Measurements from ENCODE around the gene CPEB3.
"Not testable (repeated sequence)": the region's sequence is repeated elsewhere in the genome, so short reads cannot be mapped to it uniquely, and the experiment has no call there.

Gene CPEB3

DNA sequence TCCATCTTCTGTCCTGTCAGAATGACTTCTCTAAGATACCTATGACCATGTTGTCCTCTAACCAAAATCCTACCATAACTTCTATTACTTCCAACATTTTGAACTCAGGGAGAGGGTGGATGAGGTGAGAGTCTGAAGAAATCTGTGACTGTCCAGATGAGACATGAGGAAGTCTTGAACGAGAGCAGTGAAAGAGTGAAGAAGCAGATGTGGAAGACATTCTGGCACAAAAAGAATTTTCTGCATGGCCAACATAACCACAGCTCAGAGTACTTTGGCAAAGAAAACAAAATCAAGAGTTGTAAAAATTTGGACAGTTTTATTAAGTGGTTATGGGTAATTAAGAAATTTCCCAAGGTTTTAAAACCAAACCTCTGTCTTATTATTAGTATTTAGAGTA lies 141.6 kb downstream of the CPEB3 start:
- in situ Hi-C loops (cut with HindIII; ENCODE audit: low sequenced_read_pairs): no loop called here

DNA sequence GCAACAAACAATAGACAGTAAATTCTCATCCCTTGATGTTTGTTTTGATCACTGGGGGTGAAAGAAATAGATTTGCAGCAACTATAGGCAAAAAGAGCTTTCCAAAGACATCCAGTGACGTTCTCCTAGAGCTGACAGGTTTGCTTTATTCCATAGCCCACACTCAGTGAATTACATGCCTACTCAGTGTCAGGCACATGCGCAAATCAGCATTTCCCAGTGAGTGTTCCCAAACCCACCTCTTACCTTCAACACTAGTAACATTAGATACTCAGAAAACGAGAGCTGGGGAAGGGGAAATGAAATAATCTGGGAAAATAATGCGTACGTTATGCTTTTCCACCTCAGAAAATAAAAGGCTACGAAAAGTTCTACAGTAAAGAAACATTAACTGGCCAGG lies 144.1 kb downstream of the CPEB3 start:
- in situ Hi-C loops (cut with HindIII; ENCODE audit: low sequenced_read_pairs): no loop called here

DNA sequence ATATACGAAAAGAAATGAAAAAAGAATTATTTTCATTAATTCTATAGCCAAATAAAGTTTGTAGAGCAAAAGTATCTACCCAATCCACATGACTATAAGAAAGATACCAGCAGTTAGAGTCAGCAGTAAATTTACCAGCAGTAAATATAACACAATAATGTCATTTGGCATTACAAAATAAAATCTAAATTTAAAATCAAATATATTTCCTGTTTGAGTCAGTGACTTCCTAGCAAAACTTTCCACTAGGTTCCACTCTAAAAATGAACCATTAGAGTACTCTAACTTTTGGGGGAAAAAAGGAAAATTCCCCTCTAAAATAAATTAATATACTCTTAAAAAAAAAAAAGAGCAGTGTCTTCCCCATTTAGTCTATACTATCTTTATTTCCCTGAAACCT lies 144.8 kb downstream of the CPEB3 start:
- in situ Hi-C loops (cut with HindIII; ENCODE audit: low sequenced_read_pairs): no loop called here

DNA sequence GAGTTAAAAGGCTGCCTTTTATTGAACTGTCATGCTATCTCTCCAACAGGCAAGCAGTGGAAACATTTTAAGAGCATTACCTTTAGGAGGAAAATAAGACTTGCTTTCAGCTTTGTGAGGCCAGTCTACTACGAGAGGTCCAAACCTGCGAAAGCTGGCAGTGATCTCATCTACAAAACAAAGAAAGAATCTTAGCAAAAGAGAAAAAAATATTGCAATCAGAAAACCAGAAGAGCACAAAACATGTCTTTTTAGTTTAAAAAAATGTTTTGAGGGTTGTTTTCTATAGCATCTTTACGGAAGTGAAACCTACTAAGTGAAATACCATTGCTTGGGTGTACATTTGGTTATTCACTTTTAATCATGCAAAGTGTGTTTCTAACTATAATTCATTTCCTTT lies 147.9 kb downstream of the CPEB3 start:
- in situ Hi-C loops (cut with HindIII; ENCODE audit: low sequenced_read_pairs): no loop called here

DNA sequence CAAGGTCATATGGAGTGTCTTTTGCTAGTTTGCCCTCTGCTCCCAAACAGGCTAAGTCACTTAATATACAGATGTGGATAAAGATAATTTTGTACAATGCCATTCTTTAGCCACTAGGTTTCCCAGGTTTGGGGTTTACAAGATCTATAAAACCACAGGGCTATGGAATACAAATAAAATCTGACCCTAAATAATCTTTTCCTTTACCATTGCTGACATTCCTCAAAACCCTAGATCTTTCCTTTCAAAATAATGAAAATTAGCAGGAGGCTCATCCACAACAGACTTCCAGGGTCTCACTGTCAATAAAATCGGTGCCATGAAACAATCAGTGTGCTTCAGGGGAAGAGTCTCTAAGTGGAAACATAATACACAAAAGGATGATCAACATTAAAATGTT lies 148.4 kb downstream of the CPEB3 start:
- in situ Hi-C loops (cut with HindIII; ENCODE audit: low sequenced_read_pairs): no loop called here

DNA sequence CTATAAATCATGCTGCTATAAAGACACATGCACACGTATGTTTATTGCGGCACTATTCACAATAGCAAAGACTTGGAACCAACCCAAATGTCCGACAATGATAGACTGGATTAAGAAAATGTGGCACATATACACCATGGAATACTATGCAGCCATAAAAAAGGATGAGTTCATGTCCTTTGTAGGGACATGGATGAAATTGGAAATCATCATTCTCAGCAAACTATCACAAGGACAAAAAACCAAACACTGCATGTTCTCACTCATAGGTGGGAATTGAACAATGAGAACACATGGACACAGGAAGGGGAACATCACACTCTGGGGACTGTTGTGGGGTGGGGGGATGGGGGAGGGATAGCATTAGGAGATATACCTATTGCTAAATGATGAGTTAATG lies 149.7 kb downstream of the CPEB3 start:
- in situ Hi-C loops (cut with HindIII; ENCODE audit: low sequenced_read_pairs): not testable (repeated sequence)

DNA sequence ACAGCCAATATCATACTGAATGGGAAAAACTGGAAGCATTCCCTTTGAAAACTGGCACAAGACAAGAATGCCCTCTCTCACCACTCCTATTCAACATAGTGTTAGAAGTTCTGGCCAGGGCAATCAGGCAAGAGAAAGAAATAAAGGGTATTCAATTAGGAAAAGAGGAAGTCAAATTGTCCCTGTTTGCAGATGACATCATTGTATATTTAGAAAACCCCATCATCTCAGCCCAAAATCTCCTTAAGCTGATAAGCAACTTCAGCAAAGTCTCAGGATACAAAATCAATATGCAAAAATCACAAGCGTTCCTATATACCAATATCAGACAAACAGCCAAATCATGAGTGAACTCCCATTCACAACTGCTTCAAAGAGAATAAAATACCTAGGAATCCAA lies 156.8 kb downstream of the CPEB3 start:
- in situ Hi-C loops (cut with HindIII; ENCODE audit: low sequenced_read_pairs): not testable (repeated sequence)

DNA sequence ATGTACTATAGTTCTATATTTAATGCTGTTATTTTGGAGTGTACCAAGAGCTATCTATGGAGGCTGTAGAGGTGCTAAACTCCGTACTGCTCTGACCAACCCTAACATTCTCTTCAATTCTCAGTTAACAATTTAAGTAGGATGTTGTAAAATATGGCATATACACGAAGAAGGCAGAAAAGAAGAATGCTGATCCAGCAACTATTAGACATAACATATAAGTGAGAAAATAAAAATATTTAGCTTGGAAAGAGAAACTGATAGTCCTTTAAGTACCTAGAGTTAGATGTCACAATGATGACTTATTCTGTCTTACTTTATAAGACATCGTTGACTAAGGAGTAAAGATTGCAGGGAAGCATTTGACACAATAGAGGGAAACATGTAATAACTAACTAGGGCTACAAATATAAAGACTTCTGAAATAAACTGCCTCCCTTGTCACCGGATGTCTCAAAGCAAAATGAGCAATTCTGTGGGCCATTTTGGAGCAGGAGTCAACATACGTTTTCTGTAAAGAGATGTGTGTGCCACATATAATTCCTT lies 159.5 kb downstream of the CPEB3 start:
- in situ Hi-C loops (cut with HindIII; ENCODE audit: low sequenced_read_pairs): no loop called here

DNA sequence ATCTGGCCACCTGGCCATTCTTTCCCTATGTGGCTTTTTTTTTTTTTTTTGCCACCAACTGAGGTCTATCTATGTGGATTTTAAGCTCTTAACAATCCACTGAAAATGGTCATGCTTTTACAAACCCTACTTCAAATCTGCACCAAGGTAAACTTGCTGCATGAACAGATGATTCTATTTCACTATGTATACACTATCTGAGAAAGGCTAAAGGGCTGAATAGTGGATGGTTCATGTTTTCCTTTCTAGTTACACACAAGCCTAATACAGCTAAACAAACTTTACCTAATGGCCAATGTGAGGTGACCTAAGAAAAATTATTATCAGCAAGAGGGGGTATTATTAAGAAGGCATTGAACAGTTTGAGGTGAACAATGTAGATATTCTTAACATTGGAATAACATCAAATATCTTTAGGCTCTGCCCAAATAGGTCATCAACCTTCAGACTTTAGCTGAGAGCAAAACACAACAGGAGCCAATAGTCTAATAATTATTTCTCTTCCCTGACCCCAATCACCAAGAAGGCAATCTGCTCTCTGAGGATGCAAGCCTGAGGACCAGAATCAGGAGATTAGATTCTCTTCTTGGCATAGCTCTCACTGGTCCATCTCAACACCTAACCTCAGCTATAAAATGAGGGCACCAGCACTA lies 160.1 kb downstream of the CPEB3 start:
- in situ Hi-C loops (cut with HindIII; ENCODE audit: low sequenced_read_pairs): no loop called here

DNA sequence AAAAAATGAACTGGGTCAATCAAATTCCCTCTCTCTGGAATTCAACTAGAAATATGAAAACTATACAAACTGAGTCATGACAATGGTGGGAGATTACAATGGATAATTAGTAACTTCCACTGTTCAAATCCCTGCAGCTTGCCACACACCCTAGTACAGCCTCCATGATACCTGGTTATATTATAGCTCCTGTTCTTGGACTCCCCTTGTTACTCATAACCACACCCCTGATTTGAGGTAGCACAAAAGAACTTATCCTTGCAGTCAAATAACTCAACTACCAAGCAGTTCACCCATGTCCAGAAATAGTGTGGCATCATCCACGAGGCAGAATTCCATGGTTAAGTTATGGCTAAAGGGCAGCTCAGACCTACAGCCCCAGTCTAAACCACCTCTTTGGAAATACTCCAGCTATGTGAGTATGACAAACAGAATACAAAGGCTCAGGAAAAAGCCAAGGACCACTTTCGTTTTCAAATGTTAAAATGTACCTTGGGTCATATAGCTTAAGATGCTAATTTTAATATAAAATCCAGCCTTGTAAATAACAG lies 164.7 kb downstream of the CPEB3 start:
- in situ Hi-C loops (cut with HindIII; ENCODE audit: low sequenced_read_pairs): no loop called here

DNA sequence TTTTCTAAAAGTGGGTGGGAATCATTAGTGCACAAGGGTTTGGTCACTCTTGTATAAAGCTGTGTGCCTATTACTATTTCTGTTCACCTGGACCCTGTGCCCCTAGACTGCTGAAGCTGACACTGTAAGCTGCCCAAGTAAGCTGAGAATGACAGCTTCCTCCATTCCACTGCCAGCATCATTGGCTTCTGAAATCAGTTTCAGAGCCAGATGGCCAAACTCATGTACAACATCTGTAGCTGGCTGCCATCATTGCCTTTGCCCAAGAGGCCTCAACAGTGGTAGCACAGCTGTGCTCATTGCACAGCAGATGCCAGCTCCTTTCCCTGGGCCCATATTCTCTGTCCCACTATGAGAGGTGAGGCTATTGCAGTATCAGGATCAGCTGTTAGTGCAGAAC lies 165.7 kb downstream of the CPEB3 start:
- in situ Hi-C loops (cut with HindIII; ENCODE audit: low sequenced_read_pairs): no loop called here

DNA sequence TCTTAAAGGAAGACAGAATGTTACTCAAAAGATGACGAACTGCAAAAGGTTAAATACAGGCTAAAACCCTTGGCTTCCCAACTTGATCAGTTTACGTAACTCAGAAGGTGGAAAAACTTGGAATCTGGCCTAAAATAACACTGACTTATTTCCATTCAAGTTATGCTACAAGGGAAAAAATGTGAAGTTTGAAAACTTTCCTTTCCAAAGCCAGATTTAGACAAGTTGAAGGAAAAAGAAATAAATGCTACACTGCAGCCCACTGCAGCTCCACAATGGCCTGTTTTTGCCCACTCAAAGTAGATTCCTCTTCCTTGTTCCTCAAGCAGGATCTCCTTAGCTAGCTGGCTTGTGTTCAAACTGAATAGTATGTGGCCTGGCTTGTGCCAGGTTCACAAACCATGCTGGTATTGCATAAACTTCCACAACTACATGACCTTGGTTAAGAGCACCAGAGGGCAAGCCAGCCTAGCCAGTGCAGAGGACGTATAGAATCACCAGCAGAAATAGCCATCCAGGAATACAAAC lies 166.2 kb downstream of the CPEB3 start:
- in situ Hi-C loops (cut with HindIII; ENCODE audit: low sequenced_read_pairs): no loop called here

DNA sequence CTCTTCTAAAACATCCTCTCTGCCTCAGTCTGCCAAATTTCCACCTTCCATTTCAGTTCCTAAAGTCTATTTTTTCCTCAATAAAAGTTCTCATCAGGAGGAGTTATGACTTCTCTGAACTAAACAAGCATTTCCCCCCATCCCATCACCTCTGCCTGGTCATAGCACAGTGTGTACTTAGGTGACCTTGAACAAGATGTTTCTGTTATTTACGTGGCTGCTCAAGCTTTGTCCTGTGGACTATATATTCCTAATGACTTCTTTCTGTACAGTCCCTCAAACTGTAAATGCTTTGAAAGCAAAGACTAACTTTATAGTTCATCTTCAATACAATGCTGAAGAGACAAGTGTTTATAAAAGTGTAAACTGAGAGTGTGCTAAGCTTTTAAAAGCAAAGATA lies 166.9 kb downstream of the CPEB3 start:
- in situ Hi-C loops (cut with HindIII; ENCODE audit: low sequenced_read_pairs): no loop called here

DNA sequence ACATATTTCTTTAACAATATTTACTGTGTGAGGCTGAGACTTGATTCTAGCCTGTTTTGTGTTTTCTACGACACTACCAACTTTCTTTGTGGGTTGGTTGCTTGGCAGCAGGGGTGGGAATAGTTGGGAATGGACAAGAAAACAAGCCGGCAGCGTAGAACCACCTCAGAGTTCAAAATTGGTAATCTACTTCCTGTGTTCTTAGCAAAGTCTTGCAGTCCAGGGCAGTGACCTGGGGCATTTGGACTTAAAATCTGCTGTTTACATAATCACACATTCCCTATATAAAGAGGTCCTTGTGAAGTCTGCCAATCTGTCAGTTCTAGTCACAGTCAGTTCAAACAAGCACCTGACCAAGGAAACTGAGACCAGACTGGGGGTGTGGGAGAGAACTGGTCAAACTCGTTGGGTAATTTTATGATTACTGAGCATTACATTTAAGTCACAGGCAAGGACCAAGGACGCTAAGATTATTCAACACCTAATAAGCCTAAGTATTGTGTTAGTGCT lies 167.9 kb downstream of the CPEB3 start:
- in situ Hi-C loops (cut with HindIII; ENCODE audit: low sequenced_read_pairs): no loop called here

DNA sequence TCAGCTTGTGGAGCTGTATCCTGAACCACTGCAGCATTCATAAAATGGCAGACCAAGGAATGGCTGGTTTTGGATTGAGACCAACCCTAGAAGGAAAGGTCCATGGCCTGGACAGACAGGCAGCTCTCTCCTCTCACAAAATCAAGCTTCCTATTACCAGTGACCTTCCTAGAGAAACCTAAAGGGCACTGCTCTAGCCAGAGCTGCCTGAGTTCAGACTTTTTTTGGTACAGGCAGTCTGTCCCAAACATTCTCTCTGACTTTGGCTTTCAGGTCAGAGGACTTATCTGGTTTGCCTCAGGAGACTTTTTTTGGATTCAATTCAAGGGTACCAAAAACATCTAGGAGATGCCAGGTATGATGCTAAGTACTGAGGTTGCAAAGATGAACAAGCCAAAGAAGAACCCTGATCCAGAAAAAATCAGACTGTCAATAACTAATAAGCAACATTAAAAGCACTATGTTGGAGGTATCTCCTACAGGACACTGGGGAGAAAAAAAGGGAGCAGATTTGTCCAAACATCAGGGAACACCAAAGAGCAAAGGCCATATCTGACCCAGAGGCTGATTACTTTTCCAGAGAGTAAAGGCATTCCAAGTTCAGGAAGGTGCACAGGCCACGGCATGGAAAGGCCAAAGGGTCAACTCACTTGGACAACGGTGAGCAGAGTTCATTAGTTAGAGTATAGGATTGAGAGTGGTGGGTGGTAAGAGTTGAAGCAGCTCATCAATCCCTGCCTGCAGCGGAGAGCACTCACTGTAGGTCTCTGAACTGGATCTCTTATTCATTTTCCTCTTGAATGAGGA lies 169.0 kb downstream of the CPEB3 start:
- in situ Hi-C loops (cut with HindIII; ENCODE audit: low sequenced_read_pairs): no loop called here

DNA sequence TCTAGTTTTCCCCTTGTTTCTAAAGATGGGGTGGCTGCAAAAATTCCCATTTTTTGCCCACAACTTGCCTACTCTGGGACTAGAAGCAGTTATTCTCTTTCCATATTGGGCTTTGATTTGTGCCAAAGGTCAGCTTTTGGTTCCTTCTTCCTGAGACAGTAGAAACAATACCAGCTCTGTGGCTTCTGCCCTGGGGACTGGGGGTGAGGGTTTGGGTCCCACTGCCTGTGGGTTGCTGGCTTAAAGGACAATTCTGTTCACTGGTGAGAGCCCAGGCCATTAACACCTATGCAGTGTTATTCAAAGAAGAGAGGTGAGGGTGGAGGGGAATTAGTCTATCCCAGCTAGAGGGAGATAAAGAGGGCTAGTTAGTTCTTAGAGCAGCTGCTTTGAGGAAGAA lies 171.5 kb downstream of the CPEB3 start:
- in situ Hi-C loops (cut with HindIII; ENCODE audit: low sequenced_read_pairs): no loop called here

DNA sequence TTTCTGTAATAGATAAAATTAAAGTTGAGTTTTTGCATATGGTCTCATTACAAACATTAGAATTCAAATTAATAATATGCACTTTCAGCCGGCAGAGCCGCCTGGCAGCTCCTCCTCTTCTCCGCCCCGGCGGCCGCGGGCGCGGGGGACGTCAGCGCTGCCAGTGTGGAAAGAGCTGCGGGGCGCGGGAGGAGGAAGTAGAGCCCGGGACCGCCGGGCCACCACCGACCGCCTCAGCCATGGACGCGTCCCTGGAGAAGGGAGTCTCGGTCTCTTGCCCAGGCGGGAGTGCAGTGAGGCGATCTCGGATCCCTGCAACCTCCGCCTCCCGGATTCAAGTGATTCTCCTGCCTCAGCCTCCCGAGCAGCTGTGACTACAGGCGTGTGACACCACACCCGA lies 176.0 kb downstream of the CPEB3 start:
- in situ Hi-C loops (cut with HindIII; ENCODE audit: low sequenced_read_pairs): not testable (repeated sequence)

DNA sequence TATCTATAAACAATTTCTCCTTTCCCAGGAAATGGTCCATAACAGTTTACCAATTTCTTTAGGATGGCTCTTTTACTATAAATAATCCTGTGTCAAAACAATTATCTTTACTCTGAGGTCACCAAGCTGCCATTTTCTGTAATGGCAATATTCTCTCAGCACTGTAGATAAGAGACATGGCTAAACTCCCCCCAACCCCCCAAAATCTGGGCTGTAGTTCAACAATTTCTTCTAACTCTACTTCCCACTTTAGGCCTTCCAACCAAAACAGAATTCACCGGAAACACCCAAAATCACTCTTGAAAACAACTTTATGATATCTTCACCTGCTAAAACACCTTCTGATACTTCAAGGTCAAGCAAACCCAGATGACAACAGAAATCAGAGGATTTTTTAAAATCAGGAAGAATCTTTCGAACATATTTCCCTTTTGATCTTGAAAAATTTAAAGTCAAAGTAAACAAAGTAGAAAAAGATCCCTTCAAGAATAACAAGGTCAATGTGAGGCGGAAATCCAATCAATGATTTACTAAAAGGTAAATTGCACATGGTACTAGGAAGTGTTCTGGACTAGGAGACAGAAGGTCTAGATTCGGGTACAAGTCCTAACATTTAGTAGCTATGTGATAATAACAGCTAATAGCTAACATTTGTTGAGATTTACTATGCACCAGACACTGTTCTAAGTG lies 176.8 kb downstream of the CPEB3 start:
- in situ Hi-C loops (cut with HindIII; ENCODE audit: low sequenced_read_pairs): no loop called here

DNA sequence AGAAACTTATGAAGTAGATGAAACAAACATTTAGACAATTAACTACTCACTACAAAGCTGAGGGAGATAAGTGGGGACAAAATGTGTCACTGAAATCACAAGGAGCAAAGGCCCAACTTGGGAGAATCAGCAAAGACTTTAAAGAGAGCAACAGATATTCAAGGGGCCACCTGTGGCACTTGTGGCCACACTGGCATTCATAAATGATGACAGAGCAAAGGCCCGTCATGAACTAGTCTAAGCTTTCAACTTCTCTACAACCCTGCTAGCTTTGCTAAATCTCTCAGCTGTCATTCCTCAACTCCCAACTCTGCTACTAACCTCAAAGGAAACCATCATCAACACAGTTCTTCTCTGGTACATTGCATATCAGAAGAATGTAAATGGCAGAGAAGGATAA lies 178.4 kb downstream of the CPEB3 start:
- in situ Hi-C loops (cut with HindIII; ENCODE audit: low sequenced_read_pairs): no loop called here

DNA sequence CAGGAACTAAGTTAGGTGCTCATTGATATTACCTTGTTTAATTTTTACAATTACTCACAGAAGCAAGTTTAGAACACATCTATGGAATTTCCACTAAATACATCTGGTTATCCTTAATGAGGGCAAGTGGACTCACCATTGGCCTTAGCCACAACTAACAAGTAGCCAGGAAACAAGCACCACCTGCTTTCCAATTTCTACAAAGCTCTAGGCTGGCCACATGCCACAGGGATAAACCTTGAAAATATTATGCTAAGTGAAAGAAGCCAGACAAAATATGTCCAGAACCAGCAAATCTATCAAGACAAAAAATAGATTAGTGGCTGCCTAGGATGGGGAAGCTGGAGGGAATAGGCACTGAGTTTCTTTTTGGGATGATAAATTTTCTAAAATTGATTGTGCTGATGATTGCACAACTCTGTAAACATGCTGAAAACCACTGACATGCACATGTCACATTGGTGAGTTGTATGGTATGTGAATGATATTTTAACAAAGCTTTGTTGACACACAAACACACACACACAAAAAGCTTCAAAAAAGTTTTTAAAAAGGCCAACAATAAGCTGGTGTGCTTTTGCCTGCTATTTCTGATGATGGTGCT lies 179.4 kb downstream of the CPEB3 start:
- in situ Hi-C loops (cut with HindIII; ENCODE audit: low sequenced_read_pairs): no loop called here
